ENCODE data around the gene FAM204A.

DNA sequence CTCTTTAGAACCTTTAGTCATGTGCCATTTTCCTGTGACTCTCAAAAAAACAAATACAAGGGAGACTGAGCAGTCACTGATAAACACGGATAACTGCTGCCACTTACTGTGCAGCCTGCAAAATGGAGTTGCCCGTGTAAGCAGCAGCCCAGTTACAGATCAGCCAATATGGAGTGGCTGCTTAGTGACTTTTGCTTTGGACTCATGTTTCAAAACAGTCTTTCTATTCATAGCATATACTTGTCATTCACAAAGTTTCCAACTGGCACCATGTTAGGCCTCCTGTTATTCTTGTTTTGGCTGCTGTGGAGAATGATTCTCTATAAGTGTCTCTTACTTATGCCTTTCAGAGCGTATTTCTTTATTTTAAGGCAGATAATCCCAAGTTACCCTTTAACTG lies 3.0 kb downstream of the FAM204A start:
- TF ChIP-seq POLR2A (IDR thresholded peaks at IDR 0.05) = no peak
- TF ChIP-seq, protein P1, sequence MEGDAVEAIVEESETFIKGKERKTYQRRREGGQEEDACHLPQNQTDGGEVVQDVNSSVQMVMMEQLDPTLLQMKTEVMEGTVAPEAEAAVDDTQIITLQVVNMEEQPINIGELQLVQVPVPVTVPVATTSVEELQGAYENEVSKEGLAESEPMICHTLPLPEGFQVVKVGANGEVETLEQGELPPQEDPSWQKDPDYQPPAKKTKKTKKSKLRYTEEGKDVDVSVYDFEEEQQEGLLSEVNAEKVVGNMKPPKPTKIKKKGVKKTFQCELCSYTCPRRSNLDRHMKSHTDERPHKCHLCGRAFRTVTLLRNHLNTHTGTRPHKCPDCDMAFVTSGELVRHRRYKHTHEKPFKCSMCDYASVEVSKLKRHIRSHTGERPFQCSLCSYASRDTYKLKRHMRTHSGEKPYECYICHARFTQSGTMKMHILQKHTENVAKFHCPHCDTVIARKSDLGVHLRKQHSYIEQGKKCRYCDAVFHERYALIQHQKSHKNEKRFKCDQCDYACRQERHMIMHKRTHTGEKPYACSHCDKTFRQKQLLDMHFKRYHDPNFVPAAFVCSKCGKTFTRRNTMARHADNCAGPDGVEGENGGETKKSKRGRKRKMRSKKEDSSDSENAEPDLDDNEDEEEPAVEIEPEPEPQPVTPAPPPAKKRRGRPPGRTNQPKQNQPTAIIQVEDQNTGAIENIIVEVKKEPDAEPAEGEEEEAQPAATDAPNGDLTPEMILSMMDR (IDR thresholded peaks at IDR 0.05) = no peak

Measured in testis (tissue), 2 donors.